A549 (cell line): ENCODE data around the gene ANXA2. TPM values are rescaled to one million over a fixed set of nuclear protein-coding genes. Genes with fewer than 3 reads are reported as not detected.

Experiments used
- ATAC-seq, 2 experiments: fragments of 200-7000 bp in 1 of 2; fragments of >200 bp in 1 of 2; cut with Nextera tagmentation in 1 of 2; cut with Tn5 transposase in 1 of 2; 3 replicates each; pipeline versions ENCODE4 v1.8.0 to v1.9.1; 2018 to 2020; ENCODE audit warnings: mild to moderate bottlenecking in 1 of 2, moderate library complexity in 1 of 2
- CTCF ChIA-PET: fragments of 300-600 bp; sonication (Branson Sonifier 250); formaldehyde crosslinking; extraction: SDS; loops from one replicate; lab custom pipeline; 2021; ENCODE audit warnings: antibody characterized with exemption, inconsistent platforms; lab: Yijun Ruan, JAX
- POLR2A ChIA-PET: fragments of 350-600 bp; formaldehyde crosslinking; extraction: SDS; loops from one replicate; lab custom pipeline; 2021; ENCODE audit warnings: antibody characterized with exemption, inconsistent platforms; lab: Yijun Ruan, JAX
- DNase-seq, 2 experiments: peaks; one replicate each; pipeline versions ENCODE4 v3.0.0 to v3.0.0-alpha.2; 2011 to 2016; ENCODE audit warnings: low read depth in 1 of 2, low spot score in 1 of 2
- FAIRE-seq: peaks from 2 replicates; lab custom pipeline; 2011; peaks lifted over from hg19 to GRCh38; lab: Jason Lieb, UNC
- H3K27ac ChIP-seq, 2 experiments: fragments of >200 bp; sonication (Bioruptor Twin); formaldehyde crosslinking; 3 replicates each; pipeline ENCODE4 v1.5.1; 2016 to 2017
- H3K4me1 ChIP-seq: fragments of >200 bp; sonication (Bioruptor Twin); formaldehyde crosslinking; 3 replicates; pipeline ENCODE4 v1.6.1; 2016
- H3K4me2 ChIP-seq: fragments of >200 bp; sonication (Bioruptor Twin); formaldehyde crosslinking; 3 replicates; pipeline ENCODE4 v1.6.1; 2016
- H3K4me3 ChIP-seq: fragments of >200 bp; sonication (Bioruptor Twin); formaldehyde crosslinking; 3 replicates; pipeline ENCODE4 v1.5.1; 2016
- H3K9me3 ChIP-seq: fragments of >200 bp; sonication (Bioruptor Twin); formaldehyde crosslinking; 3 replicates; pipeline ENCODE4 v1.6.1; 2016
- CBX8 ChIP-seq: fragments of 200-600 bp; sonication (generic); IDR thresholded peaks from 2 replicates; pipeline ENCODE4 v1.6.1; 2016
- CEBPB ChIP-seq, 2 experiments: fragments of >200 bp in 1 of 2; sonication (Bioruptor Twin) in 1 of 2; formaldehyde crosslinking in 1 of 2; IDR thresholded peaks; 2 replicates each; pipeline ENCODE4 v1.6.1; 2012 to 2016
- CHD2 ChIP-seq: fragments of 150-350 bp; IDR thresholded peaks from 2 replicates; pipeline ENCODE4 v1.6.1; 2014; ENCODE audit warnings: low read length; ENCODE audit not compliant: partially characterized antibody
- FOSL2 ChIP-seq, 2 experiments: fragments of 450-650 bp in 1 of 2; fragments of >200 bp in 1 of 2; sonication (Bioruptor Twin) in 1 of 2; formaldehyde crosslinking; IDR thresholded peaks; 2 replicates each; pipeline versions ENCODE4 v1.5.0 to v1.6.1; 2016 to 2020; ENCODE audit warnings: mild to moderate bottlenecking in 1 of 2, moderate library complexity in 1 of 2
- GATA3 ChIP-seq: IDR thresholded peaks from 2 replicates; pipeline ENCODE4 v1.6.1; 2012; ENCODE audit warnings: borderline replicate concordance
- HOXA7 ChIP-seq: fragments of 250-450 bp; sonication (Bioruptor Pico); IDR thresholded peaks from 2 replicates; pipeline ENCODE4 v1.5.0; 2020; ENCODE audit warnings: mild to moderate bottlenecking, moderate library complexity
- JUNB ChIP-seq: fragments of >200 bp; sonication (Bioruptor Twin); formaldehyde crosslinking; IDR thresholded peaks from 2 replicates; pipeline ENCODE4 v1.6.1; 2016
- MYC ChIP-seq: IDR thresholded peaks from 2 replicates; pipeline ENCODE4 v1.6.1; 2012; ENCODE audit warnings: mild to moderate bottlenecking, inconsistent platforms, low read length, improper control_type of control experiment, borderline replicate concordance
- NFE2L2 ChIP-seq: fragments of 150-350 bp; conservative IDR thresholded peaks from 2 replicates; pipeline ENCODE4 v1.6.1; 2014; ENCODE audit warnings: low read length
- RARB ChIP-seq: fragments of 250-450 bp; sonication (Bioruptor Pico); IDR thresholded peaks from 2 replicates; pipeline ENCODE4 v1.8.0; 2021; ENCODE audit warnings: mild to moderate bottlenecking, moderate library complexity
- RFX5 ChIP-seq: fragments of 450-650 bp; IDR thresholded peaks from 2 replicates; pipeline ENCODE4 v1.7.1; 2014; ENCODE audit warnings: antibody characterized with exemption, mild to moderate bottlenecking, moderate library complexity
- RNF2 ChIP-seq: fragments of 200-600 bp; sonication (generic); IDR thresholded peaks from 2 replicates; pipeline ENCODE4 v1.6.1; 2016; ENCODE audit warnings: low read depth, mild to moderate bottlenecking, antibody characterized with exemption, moderate library complexity, borderline replicate concordance
- SMC3 ChIP-seq: fragments of >200 bp; sonication (Bioruptor Twin); formaldehyde crosslinking; IDR thresholded peaks from 3 replicates; pipeline ENCODE4 v1.6.1; 2018; ENCODE audit warnings: inconsistent platforms
- ZSCAN20 ChIP-seq: fragments of 250-450 bp; sonication (Bioruptor Pico); IDR thresholded peaks from 2 replicates; pipeline ENCODE4 v1.8.0; 2022; ENCODE audit warnings: mild to moderate bottlenecking, moderate library complexity
- WGBS: methylation state at CpG from one replicate; pipeline ENCODE4 v1.1.6; 2017; ENCODE audit errors: missing lambda C conversion rate; 5-methylcytosine and 5-hydroxymethylcytosine counted together
- polyA plus RNA-seq, 4 experiments: library from polyadenylated mRNA; depleted of rRNA in 3 of 4; stranded (reverse); fragments of >200 nt; fragmentation: RNase III in 1 of 4; extraction: RNeasy Plus Mini Kit Qiagen cat#74134 plus additional on column Dnase treatment in 1 of 4; gene quantifications; 2 replicates in 3 of 4; 3 replicates in 1 of 4; pipeline ENCODE4 v1.2.3, GENCODE V29; 2011 to 2017
- TF ChIP-seq, protein P1 (sequence below): fragments of 250-450 bp; sonication (Bioruptor Pico); IDR thresholded peaks from 2 replicates; pipeline ENCODE4 v1.5.0; 2020; ENCODE audit warnings: low read depth, mild to moderate bottlenecking, moderate library complexity
- TF ChIP-seq, protein P2 (sequence below): IDR thresholded peaks from 2 replicates; pipeline ENCODE4 v1.6.1; 2012; ENCODE audit warnings: low read depth, borderline replicate concordance
- TF ChIP-seq, protein P3 (sequence below): fragments of 200-600 bp; sonication (generic); IDR thresholded peaks from 2 replicates; pipeline ENCODE4 v1.6.1; 2016; ENCODE audit warnings: antibody characterized with exemption, mild to moderate bottlenecking, moderate library complexity
- TF ChIP-seq, protein P4 (sequence below): fragments of 150-350 bp; IDR thresholded peaks from 2 replicates; pipeline ENCODE4 v1.6.1; 2014; ENCODE audit warnings: low read depth, mild to moderate bottlenecking, low read length

The ANXA2 gene
- polyA plus RNA-seq, 2 of the 4 experiments (the other 2 are of a cell fraction), result 4,707 to 5,746 TPM

DNA sequence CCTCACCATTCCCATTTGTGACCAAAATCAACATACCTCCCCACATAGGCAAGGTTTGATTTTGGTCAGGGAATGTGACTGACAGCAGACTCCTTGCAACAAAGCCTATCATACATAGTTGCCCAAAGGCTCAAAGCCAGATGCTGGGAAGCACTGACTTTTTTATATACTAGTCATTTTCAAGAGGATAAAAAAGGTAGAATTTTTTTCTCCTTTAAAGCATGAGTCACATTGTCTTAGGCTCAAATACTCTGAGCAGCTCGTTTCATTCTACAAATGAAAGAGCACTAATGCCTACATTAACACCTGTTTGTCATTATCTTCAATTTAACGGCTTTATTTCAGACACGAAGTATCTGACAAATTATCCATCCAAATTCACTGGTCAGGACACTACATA is 45.0 kb upstream of the ANXA2 start:
- Histone ChIP-seq H3K27ac (peak overlapping the region; percentile 59 to 83; a peak in 5 of 6 replicates), H3K4me2 (peak overlapping the region; percentile 22; the same call in 2 of the 3 replicates), H3K4me3 (no peak overlapping the region), H3K4me1 (peaks cover 53% of the 10 kb centered on the region), H3K9me3 (no peaks in the 10 kb centered on the region)
- ChIA-PET POLR2A (interaction anchor here (1.2 to 2.3 kb wide), 7 partner anchors 43 to 68 kb away, joined by 3 to 12 read pairs (median 5); partner anchors contain the start of gene ANXA2), CTCF (interaction anchor here (0.7 to 9.3 kb wide), 16 partner anchors 9 to 114 kb away, joined by 3 to 116 read pairs (median 6); partner anchors contain the start of gene ANXA2)
- WGBS, result 78% methylated on average over 3 of the region's 3 CpGs
- FAIRE-seq, result peak; percentile 95
- DNase-seq, result no peak
- ATAC-seq, result peak in 1 of 2 experiments; percentile 21; a peak in 1 of 6 replicates
- TF ChIP-seq, protein P1, sequence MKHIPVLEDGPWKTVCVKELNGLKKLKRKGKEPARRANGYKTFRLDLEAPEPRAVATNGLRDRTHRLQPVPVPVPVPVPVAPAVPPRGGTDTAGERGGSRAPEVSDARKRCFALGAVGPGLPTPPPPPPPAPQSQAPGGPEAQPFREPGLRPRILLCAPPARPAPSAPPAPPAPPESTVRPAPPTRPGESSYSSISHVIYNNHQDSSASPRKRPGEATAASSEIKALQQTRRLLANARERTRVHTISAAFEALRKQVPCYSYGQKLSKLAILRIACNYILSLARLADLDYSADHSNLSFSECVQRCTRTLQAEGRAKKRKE (CRISPR knock-in tag), result no peak
- no peak for TF ChIP-seq ZSCAN20 (CRISPR knock-in tag)
- no peak for TF ChIP-seq FOSL2 (IDR thresholded peaks at IDR 0.05)
- TF ChIP-seq FOSL2 (CRISPR knock-in tag; IDR thresholded peaks at IDR 0.05), result peak; percentile 18; the same call in 1 of the 2 replicates

DNA sequence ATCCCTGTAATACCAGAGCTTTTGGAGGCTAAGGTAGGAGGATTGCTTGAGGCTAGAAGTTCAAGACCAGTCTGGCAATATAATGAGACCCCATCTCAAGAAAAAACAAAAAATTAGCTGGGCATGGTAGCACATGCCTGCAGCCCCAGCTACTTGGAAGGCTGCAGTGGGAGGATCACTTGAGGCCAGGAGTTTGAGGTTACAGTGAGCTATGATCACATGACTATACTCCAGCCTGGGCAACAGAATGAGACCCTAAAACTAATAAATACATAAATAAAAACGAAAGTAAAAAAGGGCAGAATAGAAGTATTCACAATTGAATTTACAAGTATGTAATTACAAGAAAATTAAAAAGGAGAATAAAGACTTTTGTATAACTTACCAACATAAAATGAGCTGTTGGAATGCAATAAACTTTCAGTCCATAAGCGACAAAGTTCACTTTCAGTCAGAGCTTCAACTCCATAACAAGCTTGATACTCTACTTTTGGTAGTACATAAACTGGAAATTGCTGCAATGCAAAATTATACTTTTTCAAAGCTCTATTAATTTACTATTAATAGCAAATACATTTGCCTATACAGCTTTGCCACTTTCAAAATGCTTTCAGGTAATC is 44.4 kb upstream of the ANXA2 start:
- peak; percentile 79 for FAIRE-seq
- H3K4me3 ChIP-seq, result no peak overlapping the region
- 53% methylated on average over 2 of the region's 2 CpGs for WGBS
- no peaks in the 10 kb centered on the region for H3K9me3 ChIP-seq
- peak overlapping the region in 1 of 2 experiments; percentile 83; a peak in 3 of 6 replicates for H3K27ac ChIP-seq
- no peak for ATAC-seq
- TF ChIP-seq HOXA7 (CRISPR knock-in tag), result no peak
- TF ChIP-seq ZSCAN20 (CRISPR knock-in tag), result no peak
- no peak for TF ChIP-seq RARB
- no peak for TF ChIP-seq RFX5
- TF ChIP-seq, protein P2, sequence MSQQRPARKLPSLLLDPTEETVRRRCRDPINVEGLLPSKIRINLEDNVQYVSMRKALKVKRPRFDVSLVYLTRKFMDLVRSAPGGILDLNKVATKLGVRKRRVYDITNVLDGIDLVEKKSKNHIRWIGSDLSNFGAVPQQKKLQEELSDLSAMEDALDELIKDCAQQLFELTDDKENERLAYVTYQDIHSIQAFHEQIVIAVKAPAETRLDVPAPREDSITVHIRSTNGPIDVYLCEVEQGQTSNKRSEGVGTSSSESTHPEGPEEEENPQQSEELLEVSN, result no peak
- TF ChIP-seq RNF2, result no peak
- TF ChIP-seq JUNB, result no peak
- no peak for TF ChIP-seq MYC
- no peak for TF ChIP-seq CBX8
- TF ChIP-seq, protein P3, sequence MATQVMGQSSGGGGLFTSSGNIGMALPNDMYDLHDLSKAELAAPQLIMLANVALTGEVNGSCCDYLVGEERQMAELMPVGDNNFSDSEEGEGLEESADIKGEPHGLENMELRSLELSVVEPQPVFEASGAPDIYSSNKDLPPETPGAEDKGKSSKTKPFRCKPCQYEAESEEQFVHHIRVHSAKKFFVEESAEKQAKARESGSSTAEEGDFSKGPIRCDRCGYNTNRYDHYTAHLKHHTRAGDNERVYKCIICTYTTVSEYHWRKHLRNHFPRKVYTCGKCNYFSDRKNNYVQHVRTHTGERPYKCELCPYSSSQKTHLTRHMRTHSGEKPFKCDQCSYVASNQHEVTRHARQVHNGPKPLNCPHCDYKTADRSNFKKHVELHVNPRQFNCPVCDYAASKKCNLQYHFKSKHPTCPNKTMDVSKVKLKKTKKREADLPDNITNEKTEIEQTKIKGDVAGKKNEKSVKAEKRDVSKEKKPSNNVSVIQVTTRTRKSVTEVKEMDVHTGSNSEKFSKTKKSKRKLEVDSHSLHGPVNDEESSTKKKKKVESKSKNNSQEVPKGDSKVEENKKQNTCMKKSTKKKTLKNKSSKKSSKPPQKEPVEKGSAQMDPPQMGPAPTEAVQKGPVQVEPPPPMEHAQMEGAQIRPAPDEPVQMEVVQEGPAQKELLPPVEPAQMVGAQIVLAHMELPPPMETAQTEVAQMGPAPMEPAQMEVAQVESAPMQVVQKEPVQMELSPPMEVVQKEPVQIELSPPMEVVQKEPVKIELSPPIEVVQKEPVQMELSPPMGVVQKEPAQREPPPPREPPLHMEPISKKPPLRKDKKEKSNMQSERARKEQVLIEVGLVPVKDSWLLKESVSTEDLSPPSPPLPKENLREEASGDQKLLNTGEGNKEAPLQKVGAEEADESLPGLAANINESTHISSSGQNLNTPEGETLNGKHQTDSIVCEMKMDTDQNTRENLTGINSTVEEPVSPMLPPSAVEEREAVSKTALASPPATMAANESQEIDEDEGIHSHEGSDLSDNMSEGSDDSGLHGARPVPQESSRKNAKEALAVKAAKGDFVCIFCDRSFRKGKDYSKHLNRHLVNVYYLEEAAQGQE, result no peak
- no peak for TF ChIP-seq CHD2
- TF ChIP-seq, protein P4, sequence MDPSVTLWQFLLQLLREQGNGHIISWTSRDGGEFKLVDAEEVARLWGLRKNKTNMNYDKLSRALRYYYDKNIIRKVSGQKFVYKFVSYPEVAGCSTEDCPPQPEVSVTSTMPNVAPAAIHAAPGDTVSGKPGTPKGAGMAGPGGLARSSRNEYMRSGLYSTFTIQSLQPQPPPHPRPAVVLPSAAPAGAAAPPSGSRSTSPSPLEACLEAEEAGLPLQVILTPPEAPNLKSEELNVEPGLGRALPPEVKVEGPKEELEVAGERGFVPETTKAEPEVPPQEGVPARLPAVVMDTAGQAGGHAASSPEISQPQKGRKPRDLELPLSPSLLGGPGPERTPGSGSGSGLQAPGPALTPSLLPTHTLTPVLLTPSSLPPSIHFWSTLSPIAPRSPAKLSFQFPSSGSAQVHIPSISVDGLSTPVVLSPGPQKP, result no peak
- TF ChIP-seq GATA3, result no peak
- TF ChIP-seq NFE2L2, result no peak
- TF ChIP-seq SMC3, result no peak
- no peak for TF ChIP-seq FOSL2 (IDR thresholded peaks at IDR 0.05)
- TF ChIP-seq FOSL2 (CRISPR knock-in tag; IDR thresholded peaks at IDR 0.05), result no peak
- no peak for TF ChIP-seq CEBPB (IDR thresholded peaks at IDR 0.05)
- POLR2A ChIA-PET, result interaction anchor here (0.9 to 2.3 kb wide), 7 partner anchors 35 to 63 kb away, joined by 3 to 12 read pairs (median 5); partner anchors contain the start of gene ANXA2
- peaks cover 53% of the 10 kb centered on the region for H3K4me1 ChIP-seq
- CTCF ChIA-PET, result interaction anchor here (0.6 to 9.3 kb wide), 15 partner anchors 8 to 114 kb away, joined by 3 to 116 read pairs (median 4); partner anchors contain the start of gene ANXA2
- DNase-seq, result no peak
- 0 out of 3 replicates have a peak overlapping the region, but pooled peaks have one; percentile 2 for H3K4me2 ChIP-seq
